Kidney tubule cell (primary cell): ENCODE data around the gene KCNMB3.

Experiments used
- DNase-seq: peaks from one replicate; pipeline ENCODE4 v3.0.0-alpha.2; 2018; ENCODE audit warnings: low spot score

The KCNMB3 gene

DNA sequence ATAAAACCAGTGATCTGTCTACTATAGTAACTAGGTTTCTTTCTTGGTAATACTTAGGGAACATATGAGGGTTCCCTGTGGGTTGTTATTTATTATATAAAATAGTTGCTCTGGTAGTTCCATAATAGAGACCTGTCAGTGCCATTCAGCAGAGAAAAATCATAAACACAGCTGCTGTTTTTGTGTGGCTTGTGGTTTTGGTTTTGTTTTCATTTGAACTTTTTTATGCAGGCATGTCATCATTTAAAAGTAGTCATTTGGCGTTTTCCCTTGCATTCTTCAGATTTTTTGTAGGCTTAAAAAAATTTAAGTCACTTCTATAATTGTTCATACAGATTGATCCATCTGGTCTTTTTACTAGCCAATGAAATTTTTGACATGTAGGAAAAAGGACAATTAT lies 54.8 kb downstream of the KCNMB3 start:
- peak; percentile 37 for DNase-seq

DNA sequence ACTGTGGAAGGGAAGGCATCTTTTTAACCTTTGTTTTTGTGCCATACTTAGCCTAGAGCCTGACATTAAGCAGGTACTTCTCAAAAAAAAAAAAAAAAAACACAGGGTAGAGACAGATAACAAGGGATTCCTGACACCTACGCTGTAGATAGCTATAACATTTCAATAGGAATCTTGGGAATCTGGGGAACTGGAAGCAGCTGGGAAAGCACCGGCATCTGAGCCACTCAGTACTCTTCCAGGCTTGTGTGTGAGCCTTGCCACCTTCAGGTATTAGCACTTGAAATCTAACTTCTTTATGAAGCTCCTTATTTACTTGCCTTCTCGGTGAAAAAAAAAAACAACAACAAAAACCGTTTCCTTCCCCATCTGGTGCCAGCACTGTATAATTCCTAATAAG lies 56.0 kb downstream of the KCNMB3 start:
- no peak for DNase-seq
